Spleen (tissue), 7 donors: ENCODE data around the gene THAP8.

Experiments used
- CTCF ChIP-seq, 11 experiments: fragments of 200-600 bp in 7 of 11; fragments of 450-650 bp in 4 of 11; sonication (generic) in 4 of 11; IDR thresholded peaks in 8 of 11; conservative IDR thresholded peaks in 3 of 11; 1 replicate in 7 of 11; 2 replicates in 4 of 11; pipeline versions ENCODE4 v1.4.0 to v1.8.0; 2016 to 2021; ENCODE audit warnings: antibody characterized with exemption in 11 of 11, inconsistent platforms in 4 of 11, mild to moderate bottlenecking in 1 of 11
- POLR2A ChIP-seq, 3 donors: fragments of 450-650 bp; IDR thresholded peaks; one replicate each; pipeline ENCODE4 v1.5.1; 2017; ENCODE audit warnings: antibody characterized with exemption in 3 of 3, mild to moderate bottlenecking in 1 of 3
- POLR2AphosphoS5 ChIP-seq, 3 donors: sonication (generic); formaldehyde crosslinking; IDR thresholded peaks; one replicate each; pipeline ENCODE4 v1.5.1; 2017; ENCODE audit warnings: antibody characterized with exemption in 3 of 3
- donor health status: DM: no; HTN: no; CAD: no; lungs with moderate emphysema.
- donor health status: DM: no; HTN: no; CAD: no.
- donor health status: DM: no; HTN: no; CAD: no.

- no peak for TF ChIP-seq CTCF (IDR thresholded peaks at IDR 0.05 in 8 of 11, conservative IDR thresholded peaks at IDR 0.05 in 3 of 11)
- TF ChIP-seq POLR2A (IDR thresholded peaks at IDR 0.05) = no peak
- TF ChIP-seq POLR2AphosphoS5 (IDR thresholded peaks at IDR 0.05) = no peak
Measured at GRCh38 chr19:36103040-36103626, 49.0 kb upstream of the THAP8 start.
